HG03342 (cell line): ENCODE results near the gene HOXA5.

Source experiments
- ATAC-seq: cut with Tn5 transposase; IDR thresholded peaks from one replicate; pipeline ENCODE4 v1.9.1; 2021; ENCODE audit warnings: mild to moderate bottlenecking, moderate library complexity; ENCODE audit not compliant: unreplicated experiment

HOXA5 gene

DNA sequence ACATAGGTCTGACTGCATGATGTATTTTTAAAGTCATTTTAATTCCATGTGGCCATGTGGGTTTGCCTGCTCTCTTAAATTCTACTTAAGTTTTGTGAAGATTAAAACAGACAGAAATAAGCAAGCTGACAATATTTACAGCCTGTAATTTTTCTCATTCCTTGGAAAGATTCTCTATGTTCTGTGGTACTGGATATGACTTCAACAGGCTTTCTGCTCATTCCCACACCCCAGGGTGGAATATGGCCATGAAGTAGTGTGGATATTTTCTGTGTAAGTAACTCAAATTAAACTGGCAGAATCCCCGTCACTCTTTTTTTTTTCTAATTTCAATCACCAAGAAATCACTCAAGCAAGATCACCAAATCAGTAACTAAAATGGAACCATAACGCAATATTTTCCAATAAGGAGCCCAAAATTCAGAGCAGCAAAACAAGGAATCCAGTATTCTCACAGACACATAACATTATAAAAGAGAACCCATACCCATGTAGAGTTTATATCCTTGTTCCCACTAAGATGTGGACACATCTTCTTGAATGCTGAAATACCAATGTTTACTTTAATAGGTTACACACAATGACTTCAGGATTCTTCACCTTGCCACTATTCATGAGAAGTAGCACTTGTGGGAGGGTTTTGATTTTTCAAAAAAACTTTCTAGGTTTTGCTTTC is 5.7 kb downstream of the HOXA5 start:
- ATAC-seq, result no peak

DNA sequence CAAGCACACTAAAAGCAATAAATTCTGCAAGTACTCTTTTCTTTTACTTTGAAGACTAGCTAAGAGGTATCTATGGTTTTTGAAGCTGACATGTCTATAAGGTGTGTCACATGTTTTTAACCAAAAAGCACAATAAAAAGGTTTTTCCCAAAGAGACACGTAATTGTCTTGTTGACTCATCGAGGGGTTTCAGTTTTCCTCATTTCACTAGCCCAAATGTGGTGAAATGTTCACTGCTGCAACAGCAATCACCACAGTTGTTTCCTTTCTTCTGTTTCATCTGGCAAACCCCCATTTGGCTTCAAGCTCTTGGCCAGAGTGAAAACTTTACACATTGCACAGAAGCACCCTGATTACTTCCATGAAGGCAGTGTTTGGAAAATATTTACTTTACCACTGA is 9.1 kb downstream of the HOXA5 start:
- ATAC-seq, result no peak

DNA sequence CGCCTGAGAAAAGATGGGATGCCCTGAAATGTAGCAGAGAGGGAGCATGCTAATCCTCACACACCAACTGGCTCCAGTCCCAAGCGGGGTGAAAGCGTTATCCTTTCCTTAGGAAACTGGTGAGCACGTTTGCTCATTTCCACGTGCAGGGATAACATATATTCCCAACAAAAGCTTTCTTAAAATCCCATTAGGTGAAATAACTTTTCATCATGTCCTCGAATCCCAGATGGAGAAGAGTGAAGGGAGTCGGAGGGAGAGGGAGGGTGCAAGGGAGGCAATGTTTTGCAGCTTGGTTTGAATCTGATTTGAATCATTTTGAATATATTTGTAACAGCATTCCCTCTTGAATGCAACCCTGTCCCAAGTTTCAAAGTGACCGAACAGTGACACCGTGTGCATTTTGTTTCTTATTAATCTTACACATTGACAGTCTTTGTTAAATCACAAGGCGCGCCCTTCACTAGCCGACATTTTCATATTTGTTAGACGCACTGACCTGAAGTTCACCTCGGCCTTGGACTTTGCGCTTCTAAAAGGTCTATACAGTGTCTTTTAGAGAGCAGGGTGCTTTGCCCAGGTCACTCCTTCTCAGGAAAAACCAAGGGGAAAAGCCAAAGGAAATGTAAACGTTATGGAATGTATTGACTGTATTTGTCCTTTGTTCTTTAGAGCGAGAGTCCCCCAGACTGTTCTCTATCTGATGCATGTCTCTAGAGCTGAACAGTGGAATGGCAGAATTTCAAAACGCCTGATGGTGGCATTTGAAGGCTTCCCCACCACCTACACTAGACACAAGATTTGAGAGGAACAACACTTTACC is 9.9 kb downstream of the HOXA5 start:
- ATAC-seq, result no peak

DNA sequence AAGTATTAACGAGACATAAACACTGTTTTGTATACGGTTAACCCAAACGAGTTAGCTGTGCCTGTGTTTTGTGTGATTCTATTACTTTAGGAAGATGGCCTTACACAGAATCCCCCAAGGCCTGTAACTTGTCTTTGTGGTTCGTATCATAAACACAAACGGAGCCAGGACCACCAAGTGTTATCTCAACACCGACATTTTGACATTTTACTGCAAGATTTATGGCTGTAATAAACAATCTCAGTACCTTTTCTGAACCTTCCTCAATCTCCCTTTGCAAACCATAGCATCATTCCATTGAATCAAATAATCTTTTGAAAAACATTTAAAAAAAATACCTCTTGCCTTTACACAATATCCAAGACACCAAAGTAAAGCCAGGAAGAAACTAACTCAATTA is 10.5 kb downstream of the HOXA5 start:
- ATAC-seq, result no peak

DNA sequence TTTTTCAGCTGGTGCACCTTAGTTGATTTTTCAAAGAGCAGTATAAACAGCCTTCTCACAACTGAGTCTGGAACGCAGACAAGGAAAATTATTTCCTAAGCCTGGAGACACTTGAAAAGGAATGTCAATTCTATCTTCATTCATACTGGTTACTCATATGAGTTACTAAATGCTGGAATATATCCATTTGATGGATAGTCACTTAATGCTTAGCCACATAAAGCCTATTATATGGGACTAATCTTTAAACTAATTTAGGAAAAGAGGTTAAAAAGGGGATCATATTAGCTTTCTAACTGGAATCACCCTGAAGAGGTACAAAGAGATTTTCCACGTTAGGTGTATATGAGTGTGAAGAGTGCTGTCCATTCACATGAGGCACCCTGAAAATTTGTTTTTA is 11.3 kb downstream of the HOXA5 start:
- ATAC-seq, result no peak

DNA sequence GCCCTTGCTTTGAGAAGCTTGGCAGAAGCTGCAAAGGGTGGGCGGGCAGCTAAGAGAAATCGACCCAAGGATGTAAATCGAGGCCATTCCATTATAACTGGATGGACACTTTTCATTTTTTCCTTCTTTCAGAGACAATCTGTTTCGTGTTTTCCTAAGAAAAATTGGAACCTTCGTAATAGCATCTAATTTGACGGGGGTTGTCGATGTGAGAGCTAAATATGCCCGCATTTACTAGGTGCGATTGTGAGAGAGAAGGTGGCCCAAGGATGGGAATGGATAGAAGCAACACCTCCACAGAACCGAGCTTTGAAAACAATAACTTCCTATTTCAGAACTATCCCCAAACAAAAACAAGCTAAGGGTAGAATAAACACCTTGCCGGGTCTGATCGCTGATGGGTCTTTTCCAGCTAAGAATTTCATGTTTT is 12.1 kb downstream of the HOXA5 start:
- ATAC-seq, result no peak

DNA sequence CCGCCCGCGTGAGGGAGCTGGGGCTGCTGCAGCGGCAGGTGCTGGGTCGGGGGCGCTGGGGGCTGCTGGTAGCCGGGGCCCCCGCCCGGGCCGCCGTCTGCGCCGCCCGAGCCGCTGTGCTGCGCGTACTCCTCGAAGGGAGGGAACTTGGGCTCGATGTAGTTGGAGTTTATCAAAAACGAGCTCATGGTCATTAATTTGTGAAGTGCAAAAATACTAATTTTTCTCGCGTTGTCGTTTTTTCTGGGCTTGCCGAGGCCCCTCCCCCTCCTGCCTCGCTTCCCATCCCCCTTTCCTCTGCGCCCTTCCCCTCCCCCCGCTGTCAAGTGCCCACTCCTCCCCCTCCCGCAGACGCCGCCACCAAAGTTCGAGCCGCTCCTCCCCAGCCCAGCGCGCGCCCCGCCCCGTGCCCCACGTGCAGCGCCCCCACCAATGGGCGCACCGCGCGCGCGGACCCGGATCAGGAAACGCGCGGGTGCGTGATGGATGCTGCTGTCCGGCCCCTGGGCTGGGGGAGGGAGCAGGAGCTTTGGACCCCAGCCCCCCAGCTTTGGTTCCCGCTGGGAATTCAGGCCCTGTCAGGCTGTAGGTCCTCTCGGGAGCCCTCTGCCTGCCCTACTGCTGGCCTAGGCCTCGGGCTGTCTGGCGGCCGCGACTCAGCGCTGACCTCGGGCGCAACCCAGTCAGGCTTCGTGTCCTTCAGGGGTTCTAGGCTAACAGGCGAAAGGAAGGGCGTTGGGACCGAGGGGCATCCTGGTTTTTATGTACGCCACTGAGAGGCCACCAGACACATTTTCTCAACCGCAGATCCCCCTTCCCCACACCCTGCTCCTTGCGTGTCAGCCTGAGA is 12.7 kb downstream of the HOXA5 start, which contains the start of gene HOXA4:
TSS of gene HOXA4 (minus strand) at position 218 of the 850 bp plus-strand sequence. CDS start at position 194, 24 bp downstream.
- peak; percentile 84 for ATAC-seq

DNA sequence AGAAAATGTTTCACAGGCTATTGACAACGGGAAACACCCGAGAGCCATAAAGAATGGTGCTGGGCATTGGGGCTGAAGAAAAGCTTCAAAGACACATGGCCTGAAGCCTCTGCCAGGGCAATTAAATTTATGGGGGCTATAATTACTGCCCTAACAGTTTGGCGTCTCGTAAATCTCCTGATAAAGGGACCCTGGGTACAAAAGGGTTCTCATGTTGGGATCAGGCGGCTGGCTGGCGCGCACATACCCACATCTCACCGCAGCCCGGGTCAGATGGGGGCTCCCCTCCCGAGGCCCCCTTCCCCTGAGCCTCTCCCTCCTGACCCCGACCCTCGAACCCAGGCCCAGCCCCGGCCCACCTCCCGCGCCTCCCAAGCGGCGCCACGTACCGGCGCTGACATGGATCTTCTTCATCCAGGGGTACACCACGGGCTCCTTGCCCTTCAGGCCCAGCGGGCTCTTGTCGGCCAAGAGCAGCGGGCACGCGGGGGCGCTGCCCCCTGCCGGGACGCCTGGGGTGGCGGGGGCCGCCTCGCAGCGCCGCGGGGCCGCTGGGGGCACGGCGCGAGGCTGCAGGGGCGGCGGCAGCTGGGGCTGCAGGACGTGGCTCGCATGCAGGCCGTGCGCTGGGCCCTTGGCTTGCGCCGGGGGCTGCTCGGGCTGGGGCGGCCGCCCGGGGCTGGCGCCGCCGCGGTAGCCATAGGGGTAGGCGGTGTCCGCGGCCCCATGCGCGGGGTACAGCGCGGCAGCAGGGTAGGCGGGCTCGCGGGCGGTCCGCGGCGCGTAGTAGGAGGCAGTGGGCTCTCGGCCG is 13.5 kb downstream of the HOXA5 start:
- no peak for ATAC-seq

DNA sequence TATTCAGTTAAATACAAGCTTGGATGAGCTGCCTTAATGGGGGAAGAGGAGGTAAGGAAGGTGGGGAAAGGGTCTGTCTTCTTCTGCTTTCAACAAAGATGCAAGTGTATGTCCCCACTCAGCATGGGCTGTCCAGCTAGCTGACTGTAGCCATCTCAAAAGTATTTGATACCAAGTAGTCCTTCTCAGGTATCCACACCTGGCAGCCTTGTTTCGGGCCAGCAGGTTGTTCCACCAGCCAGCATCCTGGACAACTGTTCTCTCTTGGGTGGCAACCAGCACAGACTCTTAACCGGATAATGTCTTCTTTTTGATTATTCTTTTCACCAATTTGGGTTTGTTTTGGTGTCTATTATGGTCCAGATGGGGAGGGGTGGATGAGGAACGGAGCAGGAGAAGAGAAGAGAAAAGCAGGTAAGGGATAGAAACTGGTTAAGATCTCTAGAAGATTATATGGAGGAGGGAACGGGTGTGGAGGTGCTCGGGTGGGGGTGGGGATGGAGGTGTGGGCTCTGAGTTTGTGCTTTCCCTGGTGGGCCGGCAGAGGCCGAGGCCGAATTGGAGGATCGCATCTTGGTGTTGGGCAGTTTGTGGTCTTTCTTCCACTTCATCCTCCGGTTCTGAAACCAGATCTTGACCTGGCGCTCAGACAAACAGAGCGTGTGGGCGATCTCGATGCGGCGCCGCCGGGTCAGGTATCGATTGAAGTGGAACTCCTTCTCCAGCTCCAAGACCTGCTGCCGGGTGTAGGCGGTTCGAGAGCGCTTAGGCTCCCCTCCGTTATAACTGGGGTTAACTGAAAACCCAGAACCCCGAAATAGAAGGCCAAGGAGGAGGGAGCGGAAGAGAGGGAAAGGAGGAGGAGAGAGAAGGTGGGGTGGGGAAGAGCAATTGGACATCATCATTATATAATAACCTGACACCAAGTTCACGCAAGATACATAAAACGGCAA is 14.4 kb downstream of the HOXA5 start:
- ATAC-seq, result no peak

DNA sequence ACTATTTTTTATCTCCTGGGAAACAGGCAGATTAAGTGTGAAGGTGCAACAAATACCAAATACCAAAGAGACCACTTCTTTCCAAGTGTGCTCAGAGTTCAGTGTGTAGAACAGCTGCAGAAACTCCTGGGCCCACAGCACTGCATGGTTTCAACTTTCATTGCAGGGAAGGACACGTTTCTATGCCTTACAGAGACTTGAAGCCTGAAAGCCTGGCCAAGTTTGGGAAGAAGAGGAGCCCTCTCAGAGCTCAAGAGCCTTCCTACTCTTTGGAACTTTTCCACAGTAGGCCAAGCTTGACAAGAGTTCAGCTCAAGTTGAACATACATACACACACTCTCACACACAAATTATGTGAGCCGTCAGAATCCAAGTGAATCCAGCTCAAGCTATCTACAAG is 15.4 kb downstream of the HOXA5 start:
- no peak for ATAC-seq

DNA sequence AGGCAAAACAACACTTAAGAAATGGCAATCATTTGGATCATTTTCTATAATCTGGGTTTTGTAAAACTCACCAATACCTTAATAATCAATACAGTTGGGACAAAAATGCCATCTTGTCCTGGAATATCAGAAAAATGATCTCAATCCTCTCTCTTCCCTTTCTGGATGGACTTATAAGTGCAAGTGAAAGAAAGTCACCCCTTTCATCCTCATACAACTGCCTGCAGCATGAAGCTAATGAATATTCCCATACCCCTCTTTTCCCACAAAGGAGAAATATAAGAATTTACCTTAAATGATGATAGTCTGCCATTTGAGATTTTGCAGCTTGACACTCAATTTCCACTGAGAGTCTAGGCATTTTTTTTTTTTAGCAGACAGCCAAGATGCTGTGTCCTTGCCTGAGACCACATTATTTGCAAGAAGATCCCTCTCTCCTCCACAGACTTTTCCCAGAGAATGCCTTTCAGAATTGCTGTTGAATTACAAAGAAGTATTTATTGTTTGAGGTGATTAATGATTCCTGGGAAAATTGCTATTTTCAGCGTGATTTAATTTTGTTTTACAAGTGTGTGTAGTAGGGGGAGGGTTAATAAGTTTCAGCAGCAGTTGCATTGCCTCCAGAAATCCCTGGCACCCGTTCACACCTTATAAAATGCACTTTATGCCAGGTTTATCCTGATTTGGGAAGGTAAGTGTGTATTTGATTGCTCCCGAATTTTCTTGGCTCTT is 16.7 kb downstream of the HOXA5 start:
- no peak for ATAC-seq

DNA sequence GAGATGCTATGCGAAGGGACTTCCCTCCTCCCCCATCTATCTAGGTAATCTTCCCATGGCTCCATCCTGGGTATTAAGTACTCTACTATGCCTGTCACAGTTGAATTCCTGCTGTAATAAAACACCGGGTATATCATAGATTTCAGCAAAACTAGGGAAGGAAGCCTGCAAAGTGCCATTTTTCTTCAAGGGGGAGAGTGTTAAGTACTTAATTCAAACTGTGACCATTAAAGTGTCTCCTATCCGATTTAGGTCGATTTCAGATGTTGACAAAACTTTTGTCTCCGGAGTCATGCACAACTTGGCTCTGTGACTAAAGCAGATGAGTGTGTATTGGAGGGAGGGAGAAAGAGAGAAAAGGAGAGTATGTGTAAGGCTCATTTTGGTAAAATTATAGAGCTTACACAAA is 17.5 kb downstream of the HOXA5 start:
- ATAC-seq, result no peak

DNA sequence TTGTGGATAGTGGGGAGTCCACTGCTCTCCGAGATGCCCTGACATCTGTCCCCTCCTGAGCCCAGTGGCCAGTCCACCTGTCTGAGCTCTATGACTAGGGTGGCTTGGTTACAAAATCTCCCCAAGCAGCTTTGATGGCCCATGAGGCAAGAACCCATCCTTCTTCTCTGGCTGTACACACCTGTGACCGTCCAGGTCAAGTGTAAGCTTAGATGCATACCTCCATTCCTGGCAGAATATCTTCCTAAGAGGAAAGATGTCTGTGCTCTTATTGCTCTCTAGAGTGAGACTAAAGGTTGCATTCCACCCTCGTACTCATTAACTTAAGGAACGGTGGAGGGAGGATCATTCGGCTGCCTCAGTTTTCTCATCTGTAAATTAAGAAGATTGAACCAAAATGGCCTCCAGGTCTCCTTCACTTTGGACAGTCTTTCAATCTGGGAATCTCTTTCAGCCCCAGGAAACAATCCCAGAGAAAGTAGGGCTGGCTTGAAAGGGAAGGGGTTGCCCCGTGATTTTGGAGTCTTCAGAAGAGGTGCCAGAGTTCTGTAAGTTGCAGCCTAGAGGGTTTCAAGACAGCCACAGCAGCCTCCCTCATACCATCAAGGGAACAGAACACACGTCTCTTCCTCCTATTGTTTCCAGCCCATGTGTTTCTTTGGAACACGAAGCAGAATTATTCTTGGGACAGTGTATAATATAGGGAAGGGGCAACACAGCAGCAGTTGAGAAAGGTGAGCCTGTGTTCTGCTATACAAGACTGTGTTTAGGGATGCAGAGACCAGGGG is 18.4 kb downstream of the HOXA5 start:
- no peak for ATAC-seq

DNA sequence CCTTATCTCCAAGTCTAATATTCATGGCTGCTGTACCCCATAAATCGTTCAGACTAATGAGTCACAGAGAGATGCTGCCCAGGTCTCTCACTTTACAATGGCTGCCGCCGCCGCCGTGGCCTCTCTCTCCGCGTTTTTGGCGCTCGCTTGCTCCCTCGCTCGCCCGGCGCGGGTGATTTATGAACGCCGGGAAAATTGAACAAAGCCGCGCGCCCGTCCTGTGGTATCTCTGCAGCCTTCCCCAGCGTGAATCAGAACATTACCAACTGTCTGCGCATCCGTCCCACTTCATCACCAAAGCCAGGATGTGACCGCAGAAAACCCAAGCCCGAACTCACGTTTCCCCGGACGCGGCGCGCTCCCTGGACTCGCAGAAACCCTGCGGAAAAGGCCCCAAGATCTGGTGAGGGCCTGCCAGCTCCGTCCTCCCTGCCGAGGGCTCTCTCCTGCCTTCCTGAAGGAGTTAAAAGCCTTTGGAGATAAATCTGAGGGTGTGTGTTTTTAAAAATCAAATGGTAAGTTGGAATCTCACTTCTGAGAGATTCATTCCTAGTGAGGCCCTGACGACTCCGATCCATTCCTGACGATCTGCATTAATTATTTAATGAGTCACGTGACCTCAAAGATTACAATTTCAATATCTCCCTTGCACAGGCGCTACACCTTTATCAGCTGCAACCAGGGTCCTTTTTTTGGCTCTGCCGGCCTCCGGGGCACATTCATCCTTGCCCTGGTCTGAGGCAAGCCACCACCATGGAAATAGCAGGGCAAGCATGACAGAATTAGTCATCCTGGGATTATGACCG is 19.2 kb downstream of the HOXA5 start:
- ATAC-seq, result no peak

DNA sequence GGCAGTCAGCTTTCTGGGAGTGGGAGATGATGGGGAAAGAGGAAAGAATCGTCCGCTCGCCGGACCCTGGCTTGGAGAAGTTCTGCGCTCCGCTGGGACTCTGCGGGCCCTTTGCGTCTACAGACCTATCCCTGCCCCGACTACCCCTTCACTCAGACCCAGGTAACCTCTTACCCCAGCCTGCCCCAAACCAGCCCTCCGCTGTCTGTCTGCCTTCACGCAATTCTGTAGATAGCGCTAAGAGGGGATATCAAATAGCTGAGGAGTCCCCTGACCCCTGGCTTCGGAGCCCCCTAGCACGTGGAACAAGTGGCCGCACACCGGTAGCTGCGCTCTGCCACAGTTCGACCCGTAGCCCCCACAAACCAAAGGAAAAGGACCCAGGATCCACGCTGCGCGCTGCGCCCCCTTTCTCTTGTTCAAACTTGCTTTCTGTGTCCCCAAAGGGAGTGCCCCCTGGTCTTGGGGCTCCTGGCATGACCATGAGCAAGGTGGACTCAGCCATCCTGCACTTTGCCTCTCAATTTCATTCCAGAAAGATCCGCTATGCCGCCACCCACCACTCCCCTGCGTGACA is 19.9 kb downstream of the HOXA5 start:
- ATAC-seq, result no peak

DNA sequence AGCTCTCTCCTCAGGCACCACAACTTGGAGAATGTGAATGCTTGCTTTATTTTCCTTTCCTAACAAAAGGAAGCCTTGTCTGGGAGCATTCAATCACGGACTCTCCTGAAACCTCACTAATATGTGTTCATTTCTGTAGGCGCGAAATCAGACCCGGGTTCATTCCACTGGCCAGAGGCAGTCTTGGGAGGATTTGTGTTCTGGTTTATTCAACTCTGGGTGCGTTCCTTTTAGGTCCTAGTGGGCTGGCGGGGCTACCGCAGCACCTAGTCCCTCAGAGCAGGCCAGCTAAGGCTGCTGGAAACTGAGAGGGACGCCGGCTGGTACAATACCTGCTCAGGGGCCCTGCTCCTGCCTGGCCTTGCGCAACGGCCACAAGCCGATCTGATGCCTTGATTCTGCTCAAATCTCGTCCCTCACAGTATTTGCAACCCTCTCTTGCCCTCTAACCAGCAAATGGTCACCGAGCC is 20.4 kb downstream of the HOXA5 start:
- ATAC-seq, result no peak
